H1 (cell line): ENCODE data around the gene S100A14. TPM values are rescaled to one million over a fixed set of nuclear protein-coding genes. Genes with fewer than 3 reads are reported as not detected.

Experiments used
- ASH2L ChIP-seq: fragments of 200-600, 300-600 bp; sonication (generic); IDR thresholded peaks from one replicate; pipeline ENCODE4 v1.7.1; 2017; ENCODE audit warnings: low read length
- BRCA1 ChIP-seq: IDR thresholded peaks from 2 replicates; pipeline ENCODE4 v1.6.1; 2012; ENCODE audit warnings: low read depth, low read length, improper control_type of control experiment
- CEBPB ChIP-seq: IDR thresholded peaks from 2 replicates; pipeline ENCODE4 v1.6.1; 2012; ENCODE audit warnings: low read depth, low read length
- CHD1 ChIP-seq: IDR thresholded peaks from 2 replicates; pipeline ENCODE4 v1.6.1; 2012; ENCODE audit warnings: low read depth, low read length, improper control_type of control experiment
- CHD7 ChIP-seq: fragments of 300-600 bp; sonication (generic); IDR thresholded peaks from 2 replicates; pipeline ENCODE4 v1.7.1; 2012; ENCODE audit warnings: low read length, moderate library complexity, mild to moderate bottlenecking, inconsistent platforms; ENCODE audit not compliant: insufficient replicate concordance
- MAX ChIP-seq: IDR thresholded peaks from 2 replicates; pipeline ENCODE4 v1.6.1; 2012; ENCODE audit warnings: inconsistent platforms
- POLR2A ChIP-seq, 2 experiments: IDR thresholded peaks; 1 replicate in 1 of 2; 2 replicates in 1 of 2; pipeline ENCODE4 v1.6.1; 2011; ENCODE audit warnings: low read depth in 2 of 2, low read length in 2 of 2, mild to moderate bottlenecking in 2 of 2; ENCODE audit errors: control extremely low read depth in 1 of 2
- RXRA ChIP-seq: IDR thresholded peaks from 2 replicates; pipeline ENCODE4 v1.6.1; 2011; ENCODE audit warnings: low read depth, mild to moderate bottlenecking, low read length, moderate library complexity; ENCODE audit not compliant: insufficient read depth
- SP1 ChIP-seq: IDR thresholded peaks from 2 replicates; pipeline ENCODE4 v1.6.1; 2011; ENCODE audit warnings: low read depth, low read length
- polyA plus RNA-seq, 7 experiments: library from polyadenylated mRNA; depleted of rRNA in 3 of 7; stranded (reverse) in 5 of 7; unstranded in 2 of 7; fragments of >200 nt in 5 of 7; fragments of 200-250 nt in 2 of 7; gene quantifications; 1 replicate in 5 of 7; 2 replicates in 1 of 7; 4 replicates in 1 of 7; pipeline versions ENCODE4 v1.2.1 to v1.2.3, GENCODE V29; 2011 to 2013; ENCODE audit warnings: missing spikeins in 2 of 7, mixed read lengths in 2 of 7
- total RNA-seq: library from RNA; stranded (reverse); fragmentation: NEBNext Ultra II Directional; extraction: Animal tissue kit (Norgen Biotek cat#: 25700); gene quantifications from 2 replicates; pipeline ENCODE4 v1.2.1, GENCODE V29; 2021

The S100A14 gene
- total and polyA plus RNA-seq, 2 of the 8 experiments (the other 6 are each of a cell fraction or from before 2014, with no cell fraction given) = 1.4 to 5.3 TPM

GRCh38 chr1:153642161-153642560 lies 26.0 kb upstream of the S100A14 start (continued):
- TF ChIP-seq CHD7 (no peak), POLR2A (IDR thresholded peaks at IDR 0.05; ENCODE audit: control extremely low read depth in 1 of 2, low read depth in 2 of 2, low read length in 2 of 2) (no peak), BRCA1 (no peak), CEBPB (no peak), SP1 (no peak), RXRA (no peak), CHD1 (no peak), ASH2L (no peak), MAX (no peak)
